Immature natural killer cell (primary cell): ENCODE results near the gene PCDHB3. TPM values are rescaled to one million over a fixed set of nuclear protein-coding genes. Genes with fewer than 3 reads are reported as not detected.
"Not testable (repeated sequence)": the region's sequence is repeated elsewhere in the genome, so short reads cannot be mapped to it uniquely, and the experiment has no call there.

Experiments used
- DNase-seq, 3 donors: peaks; one replicate each; pipeline ENCODE4 v3.0.0; 2022; ENCODE audit warnings: mixed read lengths in 1 of 3
- H3K27ac Mint-ChIP-seq, 6 donors: one replicate each; pipeline ENCODE4 v1.8.0; 2020; ENCODE audit warnings: mixed read lengths in 6 of 6, mild to moderate bottlenecking in 5 of 6, inconsistent platforms in 4 of 6, moderate library complexity in 3 of 6
- H3K27me3 Mint-ChIP-seq, 3 donors: one replicate each; pipeline ENCODE4 v1.8.0; 2020 to 2021; ENCODE audit warnings: low read depth in 3 of 3, mild to moderate bottlenecking in 3 of 3, mixed read lengths in 3 of 3, moderate library complexity in 3 of 3, inconsistent platforms in 1 of 3
- H3K36me3 Mint-ChIP-seq, 3 donors: one replicate each; pipeline ENCODE4 v1.8.0; 2020; ENCODE audit warnings: mixed read lengths in 3 of 3, inconsistent platforms in 2 of 3, mild to moderate bottlenecking in 2 of 3
- H3K4me1 Mint-ChIP-seq, 2 donors: one replicate each; pipeline ENCODE4 v1.8.0; 2020; ENCODE audit warnings: inconsistent platforms in 2 of 2, mild to moderate bottlenecking in 2 of 2, mixed read lengths in 2 of 2, moderate library complexity in 1 of 2
- H3K4me3 Mint-ChIP-seq, 5 donors: one replicate each; pipeline ENCODE4 v1.8.0; 2020; ENCODE audit warnings: mild to moderate bottlenecking in 5 of 5, mixed read lengths in 5 of 5, inconsistent platforms in 3 of 5, moderate library complexity in 3 of 5
- H3K9me3 Mint-ChIP-seq, 6 donors: one replicate each; pipeline ENCODE4 v1.8.0; 2020; ENCODE audit warnings: mild to moderate bottlenecking in 6 of 6, mixed read lengths in 6 of 6, inconsistent platforms in 4 of 6, moderate library complexity in 3 of 6
- polyA plus RNA-seq, 3 donors: library from polyadenylated mRNA; unstranded; fragments of 300-500 nt; fragmentation: Illumina TruSeq; gene quantifications; one replicate each; pipeline ENCODE4 v1.2.3, GENCODE V29; 2021

Gene PCDHB3
- polyA plus RNA-seq, 3 donors from 2014 or later = not detected

- Mint-ChIP-seq H3K9me3 (peaks cover 18 to 64% (median 30%) of the 10 kb centered on the region in 6 donors), H3K27me3 (peaks cover 0 to 16% (median 4%) of the 10 kb centered on the region in 3 donors)
- not testable (repeated sequence) for H3K4me1 Mint-ChIP-seq, H3K36me3 Mint-ChIP-seq, DNase-seq, H3K4me3 Mint-ChIP-seq, H3K27ac Mint-ChIP-seq
Measured at GRCh38 chr5:141152096-141152495, 51.8 kb downstream of the PCDHB3 start.

Other genes with a start within 250 kb of the PCDHB3 start
- gene PCDHA10, start 244.6 kb upstream of the PCDHB3 start, polyA plus RNA-seq = not detected
- not detected for gene PCDHA11, start 231.5 kb upstream of the PCDHB3 start, polyA plus RNA-seq
- gene PCDHA12, start 225.2 kb upstream of the PCDHB3 start, polyA plus RNA-seq = not detected
- not detected for gene PCDHA13, start 218.3 kb upstream of the PCDHB3 start, polyA plus RNA-seq
- gene PCDHAC1, start 174.2 kb upstream of the PCDHB3 start, polyA plus RNA-seq = not detected
- gene PCDHAC2, start 134.0 kb upstream of the PCDHB3 start, polyA plus RNA-seq = not detected
- not detected for gene PCDHB1, start 49.1 kb upstream of the PCDHB3 start, polyA plus RNA-seq
- not detected for gene PCDHB2, start 5.9 kb upstream of the PCDHB3 start, polyA plus RNA-seq
- not detected for gene PCDHB4, start 21.3 kb downstream of the PCDHB3 start, polyA plus RNA-seq
- gene PCDHB5, start 34.7 kb downstream of the PCDHB3 start, polyA plus RNA-seq = not detected
- gene PCDHB6, start 49.6 kb downstream of the PCDHB3 start, polyA plus RNA-seq = not detected
- gene PCDHB7, start 72.2 kb downstream of the PCDHB3 start, polyA plus RNA-seq = not detected
- gene PCDHB8, start 77.3 kb downstream of the PCDHB3 start, polyA plus RNA-seq = not detected
- gene PCDHB16, start 81.9 kb downstream of the PCDHB3 start, polyA plus RNA-seq = not detected
- not detected for gene PCDHB9, start 86.7 kb downstream of the PCDHB3 start, polyA plus RNA-seq
- gene PCDHB10, start 91.9 kb downstream of the PCDHB3 start, polyA plus RNA-seq = not detected
- gene PCDHB11, start 99.2 kb downstream of the PCDHB3 start, polyA plus RNA-seq = not detected
- gene PCDHB12, start 108.2 kb downstream of the PCDHB3 start, polyA plus RNA-seq = not detected
- not detected for gene PCDHB13, start 113.4 kb downstream of the PCDHB3 start, polyA plus RNA-seq
- not detected for gene PCDHB14, start 122.9 kb downstream of the PCDHB3 start, polyA plus RNA-seq
- gene PCDHB15, start 144.9 kb downstream of the PCDHB3 start, polyA plus RNA-seq = under 1 TPM in 1 of 3 donors, not detected in 2; 0.16 TPM
- gene SLC25A2, start 203.6 kb downstream of the PCDHB3 start, polyA plus RNA-seq = not detected
- gene TAF7, start 220.3 kb downstream of the PCDHB3 start, polyA plus RNA-seq = 100 to 1,000 TPM; 136 to 191 (median 151) TPM
- not detected for gene PCDHGA1, start 230.0 kb downstream of the PCDHB3 start, polyA plus RNA-seq
- gene PCDHGA2, start 238.3 kb downstream of the PCDHB3 start, polyA plus RNA-seq = not detected
- under 1 TPM in 1 of 3 donors, not detected in 2; 0.11 TPM for gene PCDHGA3, start 243.4 kb downstream of the PCDHB3 start, polyA plus RNA-seq
- gene PCDHGB1, start 249.6 kb downstream of the PCDHB3 start, polyA plus RNA-seq = not detected